Fibroblast of upper back skin (primary cell): ENCODE results near the gene MGMT.

ENCODE experiments used
- DNase-seq: peaks from one replicate; pipeline ENCODE4 v3.0.0-alpha.2; 2013

Gene MGMT

DNA sequence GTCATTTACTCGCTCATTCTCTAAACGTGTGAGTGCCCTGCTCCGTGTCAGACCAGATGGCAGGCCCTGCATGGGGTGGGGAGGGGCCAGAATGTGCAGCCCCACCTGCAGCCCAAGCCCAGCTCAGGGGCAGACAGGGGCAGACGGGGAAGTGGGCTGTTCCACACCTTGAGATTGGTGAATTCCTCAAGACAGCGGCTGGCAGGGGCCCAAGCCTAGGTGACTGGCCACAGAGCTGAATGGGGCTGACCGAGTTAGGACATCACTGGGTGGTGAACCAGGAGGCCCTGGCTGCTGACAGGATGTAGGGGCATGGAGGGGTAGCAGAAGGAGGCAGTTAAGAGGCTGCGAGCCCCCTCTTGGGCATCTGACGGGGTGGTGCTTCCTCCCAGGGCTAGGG, 79.1 kb downstream of the MGMT start:
- DNase-seq, result no peak

DNA sequence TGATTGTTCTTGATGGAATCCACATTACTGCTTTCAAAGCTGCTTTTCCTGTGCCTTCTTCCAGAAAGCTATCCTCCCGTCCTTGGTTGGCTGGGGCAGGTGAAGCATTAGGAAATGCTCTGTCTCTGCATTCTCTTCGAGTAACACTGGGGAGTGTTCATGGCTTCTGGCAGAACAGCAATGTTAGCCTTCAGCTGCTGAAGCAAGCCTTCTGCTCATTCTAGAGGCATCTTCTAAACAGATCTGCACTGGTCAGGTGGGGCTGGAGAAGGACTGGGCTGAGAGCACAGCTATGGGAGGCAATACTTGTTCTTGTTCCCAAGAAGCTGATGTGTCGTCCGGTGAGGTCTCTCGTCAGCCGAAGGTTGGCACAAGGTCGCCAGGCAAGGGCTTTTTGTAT, 80.6 kb downstream of the MGMT start:
- DNase-seq, result no peak

DNA sequence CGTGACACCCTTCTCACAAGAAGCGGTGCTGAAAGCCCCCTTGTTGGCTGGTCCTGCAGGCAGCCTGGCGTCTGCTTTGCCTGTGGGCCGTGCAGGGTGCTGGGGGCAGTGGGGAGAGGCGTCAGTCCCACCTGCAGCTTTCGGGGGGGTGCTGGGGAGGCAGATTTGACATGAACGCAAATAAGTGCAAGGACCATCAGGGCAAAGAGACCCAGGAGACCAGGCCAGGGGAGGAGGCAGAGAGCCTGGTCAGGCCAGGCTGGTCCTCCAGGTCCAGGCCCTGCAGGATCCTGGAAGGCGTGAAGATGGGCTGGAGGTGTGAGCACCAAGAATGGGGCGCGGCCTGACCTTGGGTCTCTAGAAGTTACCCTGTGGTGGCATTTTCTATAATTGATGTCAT, 81.6 kb downstream of the MGMT start:
- no peak for DNase-seq

- no peak for DNase-seq
These were observed 83.0 kb downstream of the MGMT start for GRCh38 chr10:129550076-129550475.

GRCh38 chr10:129550658-129551057, 83.6 kb downstream of the MGMT start:
- DNase-seq, result no peak

- DNase-seq, result no peak
These were observed 85.1 kb downstream of the MGMT start for GRCh38 chr10:129552119-129552518.

- no peak for DNase-seq
These were observed 86.9 kb downstream of the MGMT start for GRCh38 chr10:129553928-129554327.

DNA sequence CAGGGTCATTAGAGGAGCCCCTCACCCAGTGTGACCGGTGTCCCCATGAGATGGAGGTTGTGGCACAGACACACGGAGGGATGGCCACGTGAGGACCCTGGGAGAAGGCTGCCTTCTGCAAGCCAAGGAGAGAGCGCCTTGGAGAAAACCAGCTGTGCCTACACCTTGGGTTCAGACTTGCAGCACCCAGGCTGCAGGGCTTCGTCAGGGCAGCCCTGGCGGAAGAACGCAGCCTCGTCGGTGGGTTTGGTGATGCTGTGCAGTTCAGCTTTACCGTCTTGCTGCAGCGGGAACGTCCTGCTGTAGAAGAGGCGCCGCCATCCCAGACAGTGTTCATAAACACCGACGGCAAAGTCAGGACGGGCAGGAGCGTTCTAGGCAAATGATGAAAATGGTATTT, 89.3 kb downstream of the MGMT start:
- DNase-seq, result no peak

DNA sequence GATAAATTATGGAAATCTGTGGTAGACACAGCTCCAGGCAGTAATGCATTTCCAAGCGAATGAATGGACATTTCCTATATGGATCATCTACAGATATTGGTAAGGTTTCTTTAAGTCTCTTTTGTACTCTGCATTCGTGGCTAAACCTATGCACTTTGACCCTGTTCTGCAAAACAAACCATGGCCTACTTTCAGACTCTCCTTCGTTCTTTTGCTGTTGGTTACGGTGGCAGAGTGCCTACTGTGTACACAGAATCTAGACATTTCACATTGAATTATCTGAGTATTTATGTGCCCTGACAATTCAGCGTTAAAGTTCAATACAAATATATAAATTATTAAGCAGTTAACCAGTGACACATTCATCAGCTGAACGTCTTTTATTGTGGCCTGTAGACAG, 93.3 kb downstream of the MGMT start:
- DNase-seq, result no peak

DNA sequence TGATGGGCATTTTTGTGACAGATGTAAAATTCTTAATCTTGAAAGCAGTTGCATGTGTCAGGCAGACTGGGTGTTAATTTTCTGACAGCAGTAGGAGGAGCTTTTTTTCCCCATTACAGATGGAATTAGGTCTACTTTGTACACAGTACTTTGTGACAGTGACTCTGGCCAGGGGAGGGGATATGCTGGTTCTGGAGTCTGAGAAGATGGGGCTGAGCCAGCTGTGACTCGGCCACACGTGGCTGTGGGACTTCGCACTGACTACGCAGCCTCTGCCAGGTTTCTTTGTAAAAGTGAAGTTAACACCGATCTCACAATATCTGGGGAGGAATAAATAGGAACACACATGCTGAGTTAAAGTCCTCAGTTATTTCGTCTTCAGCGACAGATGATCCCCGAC, 95.4 kb downstream of the MGMT start:
- no peak for DNase-seq

DNA sequence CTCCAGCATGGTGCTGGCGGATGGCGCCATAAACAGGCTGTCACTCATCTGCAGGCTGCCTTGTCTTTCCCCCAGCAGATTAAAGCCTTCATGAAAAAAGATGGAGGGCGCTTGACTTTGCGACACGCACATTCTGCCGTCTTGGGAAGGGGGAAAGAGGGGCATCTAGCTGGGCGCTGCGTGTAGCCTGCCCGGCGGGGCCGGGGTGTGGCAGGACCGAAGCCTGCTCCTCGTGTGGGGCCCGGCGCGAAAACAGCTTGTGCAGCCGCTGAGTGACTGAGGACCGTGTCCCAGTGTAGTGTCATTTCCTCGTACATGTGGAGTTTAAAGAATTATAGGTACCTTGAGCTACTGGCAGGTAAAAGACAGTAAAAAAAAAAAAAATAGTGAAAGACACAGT, 97.9 kb downstream of the MGMT start:
- no peak for DNase-seq

DNA sequence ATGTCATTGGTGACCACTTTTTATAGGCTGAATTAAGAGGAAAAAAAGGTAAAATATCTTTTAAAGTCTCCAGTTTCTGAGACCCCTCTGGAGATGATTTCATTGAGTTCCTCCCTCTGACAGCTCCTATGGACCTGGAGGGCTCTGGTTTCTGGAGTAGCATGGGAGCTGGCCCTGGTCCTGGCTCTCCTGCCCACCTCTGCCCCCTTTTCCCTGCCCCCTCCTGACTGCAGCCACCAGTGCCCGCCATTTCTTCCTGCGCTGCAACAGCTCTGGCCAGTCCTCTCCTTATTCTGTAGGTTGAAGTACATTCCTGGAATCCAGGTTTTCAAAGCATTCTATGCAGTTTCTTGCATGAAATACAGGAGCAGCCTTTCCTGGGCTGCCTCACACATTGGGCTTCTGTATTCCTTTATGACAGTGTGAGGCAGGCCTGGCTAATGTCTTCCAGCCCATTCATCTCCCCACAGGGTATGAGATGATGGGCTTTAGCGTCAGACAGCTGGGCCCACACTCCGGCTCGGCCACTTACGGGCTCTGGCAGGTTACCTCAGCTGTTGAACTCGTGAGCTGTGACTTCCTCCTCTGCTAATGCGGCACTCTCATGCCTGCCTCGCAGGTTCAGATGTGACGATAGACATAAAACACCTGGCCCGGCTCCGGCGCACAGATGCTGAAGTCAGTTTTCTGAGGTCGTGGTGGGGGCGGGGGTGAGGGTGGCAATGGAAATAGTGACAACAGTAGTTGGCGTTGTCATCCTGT, 101.7 kb downstream of the MGMT start:
- no peak for DNase-seq

- no peak for DNase-seq
These were observed 103.1 kb downstream of the MGMT start for GRCh38 chr10:129570185-129570584.

DNA sequence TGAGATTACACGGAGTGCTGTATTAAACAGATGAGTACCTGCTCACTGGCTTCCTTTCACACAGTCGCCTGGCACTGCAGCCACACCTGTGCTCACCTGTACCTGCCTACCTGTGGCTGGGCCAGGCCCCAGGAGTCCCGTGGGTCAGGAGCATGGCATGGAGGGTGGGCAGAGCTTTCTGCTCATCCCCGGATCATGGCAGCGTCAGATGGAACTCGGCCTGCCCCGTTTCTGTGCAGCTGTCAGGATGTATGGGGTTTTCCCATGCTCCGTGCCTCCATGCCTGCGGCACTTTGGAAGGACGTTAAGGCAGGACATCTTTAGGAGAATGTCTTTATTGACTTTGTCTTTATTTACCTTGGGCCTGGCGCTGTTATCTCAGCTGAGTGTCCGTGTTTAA, 112.2 kb downstream of the MGMT start:
- DNase-seq, result no peak

DNA sequence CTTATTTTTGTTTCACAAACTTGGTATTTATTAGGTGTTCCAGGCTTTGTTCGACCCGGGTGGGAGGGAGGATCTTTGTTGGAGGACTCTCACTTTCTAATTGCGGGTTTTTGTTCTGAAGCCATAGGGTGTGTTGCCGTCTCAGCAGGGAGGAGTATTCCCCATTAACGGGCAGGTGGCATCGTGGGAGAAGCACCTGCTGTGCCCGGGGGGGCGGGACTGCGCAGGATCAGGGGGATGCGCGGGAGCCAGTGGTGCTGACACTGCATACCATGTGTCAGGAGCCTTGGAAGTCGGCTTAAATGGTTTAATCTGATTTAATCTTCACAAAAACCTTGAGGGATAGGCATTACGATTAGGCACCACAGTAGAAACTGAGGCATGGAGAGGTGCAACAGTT, 113.0 kb downstream of the MGMT start:
- DNase-seq, result no peak

DNA sequence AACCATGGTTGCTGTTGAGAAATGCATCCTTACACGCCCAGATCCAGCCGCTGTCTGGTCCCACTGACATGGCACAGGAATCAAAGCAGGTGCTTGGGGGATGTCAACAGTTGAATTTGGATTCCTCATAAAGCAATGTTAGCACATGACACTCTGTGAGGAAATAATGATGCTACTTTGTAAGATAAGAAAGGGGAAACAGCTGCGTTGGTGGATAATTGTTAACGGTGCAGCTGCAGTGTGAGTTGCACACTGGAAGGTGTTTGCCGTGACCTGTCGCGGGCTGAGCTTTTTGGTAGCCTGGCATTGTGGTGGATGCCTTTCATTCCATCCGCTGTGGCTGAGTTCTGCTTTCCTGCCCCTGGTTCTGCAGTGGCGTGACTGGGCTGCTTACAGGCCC, 113.9 kb downstream of the MGMT start:
- DNase-seq, result no peak

DNA sequence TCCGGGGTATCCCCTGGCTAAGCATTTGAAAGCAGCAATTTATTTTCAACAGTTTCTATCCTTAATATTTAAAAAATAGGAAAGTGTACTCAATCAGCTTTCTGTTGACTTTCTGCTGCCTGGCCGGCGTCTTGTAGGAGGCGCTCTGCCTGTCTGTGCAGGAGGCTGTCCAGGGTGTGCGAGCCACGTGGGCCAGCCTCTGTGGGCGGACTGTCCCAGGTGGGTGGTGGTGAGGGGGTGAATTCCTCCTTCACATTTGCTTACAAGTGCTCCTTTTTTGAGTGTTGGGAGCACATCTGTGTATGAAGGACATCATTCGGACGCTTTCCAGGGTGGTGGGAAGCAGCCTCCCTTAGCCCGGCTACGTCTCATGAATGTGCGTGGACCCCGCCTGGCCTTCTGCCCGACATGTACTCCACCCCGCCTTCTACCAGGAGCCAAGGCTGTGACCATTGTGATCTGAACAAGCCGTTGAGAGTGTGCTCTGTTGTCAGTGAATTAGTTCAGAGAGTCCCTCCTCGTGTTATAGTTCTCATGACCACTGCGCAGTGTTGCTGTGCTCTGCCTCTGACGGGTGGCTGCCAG, 114.9 kb downstream of the MGMT start:
- DNase-seq, result no peak

- no peak for DNase-seq
These were observed 116.8 kb downstream of the MGMT start for GRCh38 chr10:129583831-129584230.

DNA sequence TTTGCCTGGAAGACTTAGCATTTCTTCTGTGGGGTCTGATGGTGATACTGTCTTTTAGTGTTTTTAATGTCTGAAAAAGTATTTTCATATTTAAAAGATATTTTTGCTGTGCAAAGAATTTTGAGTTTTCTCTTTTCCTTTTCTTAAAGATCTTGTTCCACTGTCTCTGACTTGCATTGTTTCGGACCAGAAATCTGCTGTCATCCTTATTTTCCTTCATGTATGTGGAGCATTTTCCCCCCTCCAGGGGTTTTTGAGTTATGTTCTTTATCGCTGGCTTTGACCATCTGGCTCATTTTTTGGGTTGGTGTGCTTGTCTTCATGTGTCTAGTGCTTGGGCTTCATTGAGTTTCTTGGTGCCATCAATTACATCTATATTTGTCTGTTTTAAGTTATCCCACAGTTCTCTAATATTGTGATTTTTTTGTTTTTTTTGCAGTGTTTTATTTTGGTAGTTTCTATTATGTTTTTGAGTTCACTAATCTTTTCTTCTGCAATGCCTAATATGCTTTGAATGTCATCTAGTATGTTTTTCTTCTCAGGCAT, 119.9 kb downstream of the MGMT start:
- DNase-seq, result no peak

- DNase-seq, result no peak
These were observed 122.5 kb downstream of the MGMT start for GRCh38 chr10:129589546-129589945.

- DNase-seq, result no peak
These were observed 126.9 kb downstream of the MGMT start for GRCh38 chr10:129593953-129594352.

- no peak for DNase-seq
These were observed 127.8 kb downstream of the MGMT start for GRCh38 chr10:129594811-129595210.

GRCh38 chr10:129598413-129598812, 131.4 kb downstream of the MGMT start:
- DNase-seq, result no peak

- no peak for DNase-seq
These were observed 132.1 kb downstream of the MGMT start for GRCh38 chr10:129599160-129599559.

DNA sequence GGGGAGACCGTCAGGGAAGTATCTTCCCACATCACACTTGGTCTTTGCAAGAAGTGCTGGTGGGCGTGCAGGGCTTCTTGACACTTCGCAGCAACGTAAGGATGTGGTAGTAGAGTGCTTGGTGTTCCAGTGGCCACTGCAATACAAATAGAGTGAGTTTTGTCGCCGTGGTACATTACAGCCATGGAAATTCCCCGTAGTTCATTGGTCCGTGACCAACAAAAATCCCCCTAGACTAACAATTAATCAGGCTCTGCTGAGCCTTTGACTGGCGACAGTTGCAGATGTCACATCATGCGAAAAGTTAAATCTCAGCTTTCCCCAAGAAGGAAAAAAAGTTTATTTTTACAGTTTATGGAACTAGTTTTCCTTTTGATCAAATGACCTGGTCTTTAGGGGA, 134.7 kb downstream of the MGMT start:
- DNase-seq, result no peak
